H1 (cell line): ENCODE results near the gene ARHGAP8. TPM values are rescaled to one million over a fixed set of nuclear protein-coding genes. Genes with fewer than 3 reads are reported as not detected.

Experiments
- CHD2 ChIP-seq: IDR thresholded peaks from 2 replicates; pipeline ENCODE4 v1.6.1; 2012; ENCODE audit warnings: low read length, improper control_type of control experiment
- GTF2F1 ChIP-seq: IDR thresholded peaks from 2 replicates; pipeline ENCODE4 v1.6.1; 2012; ENCODE audit warnings: low read depth, low read length, improper control_type of control experiment, borderline replicate concordance
- HDAC6 ChIP-seq: IDR thresholded peaks from one replicate; pipeline ENCODE4 v1.7.1; 2012; ENCODE audit warnings: low read depth, mild to moderate bottlenecking, inconsistent platforms, low read length, moderate library complexity
- MAFK ChIP-seq: IDR thresholded peaks from 2 replicates; pipeline ENCODE4 v1.6.1; 2012; ENCODE audit warnings: low read depth, mild to moderate bottlenecking, improper control_type of control experiment, low read length
- POU5F1 ChIP-seq: IDR thresholded peaks from 2 replicates; pipeline ENCODE4 v1.6.1; 2011; ENCODE audit warnings: low read depth, mild to moderate bottlenecking, low read length, moderate library complexity
- RBBP5 ChIP-seq: IDR thresholded peaks from 2 replicates; pipeline ENCODE4 v1.7.1; 2012; ENCODE audit warnings: low read depth, mild to moderate bottlenecking, inconsistent platforms, low read length, moderate library complexity, borderline replicate concordance
- TBP ChIP-seq: IDR thresholded peaks from 2 replicates; pipeline ENCODE4 v1.6.1; 2011; ENCODE audit warnings: low read depth, low read length, improper control_type of control experiment
- TEAD4 ChIP-seq: IDR thresholded peaks from 2 replicates; pipeline ENCODE4 v1.6.1; 2012; ENCODE audit warnings: low read depth, low read length, inconsistent platforms, mixed read lengths
- polyA plus RNA-seq, 7 experiments: library from polyadenylated mRNA; depleted of rRNA in 3 of 7; stranded (reverse) in 5 of 7; unstranded in 2 of 7; fragments of >200 nt in 5 of 7; fragments of 200-250 nt in 2 of 7; gene quantifications; 1 replicate in 5 of 7; 2 replicates in 1 of 7; 4 replicates in 1 of 7; pipeline versions ENCODE4 v1.2.1 to v1.2.3, GENCODE V29; 2011 to 2013; ENCODE audit warnings: missing spikeins in 2 of 7, mixed read lengths in 2 of 7
- total RNA-seq: library from RNA; stranded (reverse); fragmentation: NEBNext Ultra II Directional; extraction: Animal tissue kit (Norgen Biotek cat#: 25700); gene quantifications from 2 replicates; pipeline ENCODE4 v1.2.1, GENCODE V29; 2021
- TF ChIP-seq, protein P1 (sequence below): IDR thresholded peaks from 2 replicates; pipeline ENCODE4 v1.6.1; 2012; ENCODE audit warnings: low read length, inconsistent platforms

Gene ARHGAP8
- total and polyA plus RNA-seq, 2 of the 8 experiments (the other 6 are each of a cell fraction or from before 2014, with no cell fraction given), result 35.6 to 47.7 TPM

DNA sequence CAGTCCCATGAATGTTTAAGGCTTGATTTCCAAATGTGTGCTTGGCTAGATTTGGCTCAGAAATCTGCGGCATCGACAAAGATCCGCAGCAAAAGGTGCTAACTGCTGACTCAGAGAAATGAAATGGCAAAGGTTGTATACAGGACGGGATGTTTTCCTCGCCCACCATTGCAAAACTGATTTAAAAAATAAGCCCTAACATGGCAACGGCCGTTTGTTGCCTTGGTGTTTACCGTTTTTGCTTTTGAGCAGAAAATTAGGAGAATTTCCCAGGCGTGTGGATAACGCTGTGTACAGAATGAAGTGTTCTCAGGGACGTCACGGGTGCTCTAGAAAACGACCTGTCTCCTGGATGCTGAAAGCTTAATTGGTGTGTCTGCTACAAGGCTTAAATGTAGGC is 70.2 kb downstream of the ARHGAP8 start (continued):
- TF ChIP-seq TBP (no peak), HDAC6 (no peak), POU5F1 (no peak), CHD2 (no peak), RBBP5 (no peak), MAFK (no peak), TEAD4 (no peak), GTF2F1 (no peak)
- TF ChIP-seq, protein P1, sequence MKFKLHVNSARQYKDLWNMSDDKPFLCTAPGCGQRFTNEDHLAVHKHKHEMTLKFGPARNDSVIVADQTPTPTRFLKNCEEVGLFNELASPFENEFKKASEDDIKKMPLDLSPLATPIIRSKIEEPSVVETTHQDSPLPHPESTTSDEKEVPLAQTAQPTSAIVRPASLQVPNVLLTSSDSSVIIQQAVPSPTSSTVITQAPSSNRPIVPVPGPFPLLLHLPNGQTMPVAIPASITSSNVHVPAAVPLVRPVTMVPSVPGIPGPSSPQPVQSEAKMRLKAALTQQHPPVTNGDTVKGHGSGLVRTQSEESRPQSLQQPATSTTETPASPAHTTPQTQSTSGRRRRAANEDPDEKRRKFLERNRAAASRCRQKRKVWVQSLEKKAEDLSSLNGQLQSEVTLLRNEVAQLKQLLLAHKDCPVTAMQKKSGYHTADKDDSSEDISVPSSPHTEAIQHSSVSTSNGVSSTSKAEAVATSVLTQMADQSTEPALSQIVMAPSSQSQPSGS, result no peak
